HPDE6-E6E7 (cell line): ENCODE data around the gene SLC2A4RG.
A peak's percentile ranks its signal among the peaks of the same experiment; 100 is the strongest.

Experiments used
- DNase-seq: peaks from one replicate; pipeline ENCODE4 v3.0.0; 2011; ENCODE audit warnings: missing footprints; ENCODE audit errors: extremely low spot score

The SLC2A4RG gene, protein sequence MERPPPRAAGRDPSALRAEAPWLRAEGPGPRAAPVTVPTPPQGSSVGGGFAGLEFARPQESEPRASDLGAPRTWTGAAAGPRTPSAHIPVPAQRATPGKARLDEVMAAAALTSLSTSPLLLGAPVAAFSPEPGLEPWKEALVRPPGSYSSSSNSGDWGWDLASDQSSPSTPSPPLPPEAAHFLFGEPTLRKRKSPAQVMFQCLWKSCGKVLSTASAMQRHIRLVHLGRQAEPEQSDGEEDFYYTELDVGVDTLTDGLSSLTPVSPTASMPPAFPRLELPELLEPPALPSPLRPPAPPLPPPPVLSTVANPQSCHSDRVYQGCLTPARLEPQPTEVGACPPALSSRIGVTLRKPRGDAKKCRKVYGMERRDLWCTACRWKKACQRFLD

DNA sequence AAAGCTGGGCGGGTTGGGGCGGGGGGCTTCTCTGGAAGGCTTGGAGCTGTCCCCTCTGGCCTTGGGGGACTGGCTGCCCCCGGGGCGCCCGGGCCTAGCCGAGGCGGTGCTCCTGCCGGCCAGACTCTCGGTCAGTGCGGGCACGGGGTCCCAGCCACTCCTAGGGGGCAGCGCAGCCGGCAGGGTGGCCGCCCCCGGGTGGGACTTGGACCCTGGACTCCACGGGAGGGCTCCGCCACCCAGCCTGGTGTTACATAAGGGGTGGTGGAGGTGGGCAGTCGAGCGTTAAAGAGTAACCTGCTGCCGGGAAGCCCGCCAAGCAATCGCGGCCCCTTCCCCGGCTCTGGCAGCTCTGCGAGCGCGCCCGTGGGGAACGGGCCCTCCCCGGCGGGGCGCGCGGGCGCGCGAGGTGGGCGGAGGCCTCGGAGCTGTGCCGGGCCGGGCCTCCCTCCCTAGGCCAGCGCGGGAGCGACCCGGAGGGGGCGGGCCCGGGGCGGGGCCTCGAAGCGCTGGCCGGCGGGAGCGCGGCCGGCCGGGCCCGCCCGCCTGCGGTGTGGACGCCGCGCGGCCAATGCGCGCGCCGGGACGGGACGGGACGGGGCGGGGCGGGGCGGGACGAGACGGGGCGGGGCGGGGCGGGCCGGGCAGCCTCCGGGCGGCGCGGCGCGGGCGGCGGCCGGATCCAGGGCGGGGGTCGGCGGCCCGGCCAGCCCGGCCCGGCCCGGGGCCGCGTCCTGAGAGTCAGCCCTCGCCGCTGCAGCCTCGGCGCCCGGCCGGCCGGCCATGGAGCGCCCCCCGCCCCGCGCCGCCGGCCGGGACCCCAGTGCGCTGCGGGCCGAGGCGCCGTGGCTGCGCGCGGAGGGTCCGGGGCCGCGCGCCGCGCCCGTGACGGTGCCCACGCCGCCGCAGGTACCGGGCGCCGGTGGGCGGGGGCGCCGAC, at the start of gene SLC2A4RG:
Gene SLC2A4RG (plus strand): TSS at position 647 of the 940 bp plus-strand sequence. CDS start 137 bp downstream, at position 784.
- DNase-seq = peak; percentile 98

DNA sequence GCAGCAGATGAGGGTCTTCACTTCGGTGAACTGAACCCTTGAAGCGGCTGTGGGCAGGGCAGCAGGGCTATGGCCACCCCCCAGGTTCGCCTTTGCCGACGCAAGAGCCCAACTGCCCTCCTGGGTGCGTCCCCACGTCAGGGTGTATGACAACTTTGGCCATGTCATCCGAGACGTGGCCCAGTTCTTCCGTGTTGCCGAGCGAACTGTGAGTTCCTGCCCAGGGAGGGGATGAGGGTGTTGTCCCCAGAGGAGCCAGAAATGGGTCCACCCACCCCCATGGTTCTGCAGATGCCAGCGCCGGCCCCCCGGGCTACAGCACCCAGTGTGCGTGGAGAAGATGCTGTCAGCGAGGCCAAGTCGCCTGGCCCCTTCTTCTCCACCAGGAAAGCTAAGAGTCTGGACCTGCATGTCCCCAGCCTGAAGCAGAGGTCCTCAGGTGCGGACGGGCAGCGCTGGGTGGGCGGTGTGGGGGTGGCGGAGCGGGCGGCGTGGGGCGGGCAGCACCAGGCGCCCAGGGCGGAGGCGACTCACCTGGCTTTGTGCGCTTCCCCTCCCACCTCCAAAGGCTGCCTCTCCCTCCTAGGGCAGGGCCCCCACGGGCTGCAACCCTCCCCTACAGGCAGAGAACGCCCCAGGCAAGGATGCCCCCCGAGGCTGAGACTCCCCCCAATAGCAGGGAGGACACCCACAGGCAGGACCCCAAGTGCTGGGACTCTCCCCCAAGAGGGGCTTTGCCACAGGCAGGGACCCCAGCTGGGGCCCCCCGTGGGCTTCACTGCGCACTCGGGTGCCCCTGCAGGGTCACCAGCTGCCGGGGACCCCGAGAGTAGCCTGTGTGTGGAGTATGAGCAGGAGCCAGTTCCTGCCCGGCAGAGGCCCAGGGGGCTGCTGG, 49.3 kb upstream of the SLC2A4RG start:
- no peak for DNase-seq

DNA sequence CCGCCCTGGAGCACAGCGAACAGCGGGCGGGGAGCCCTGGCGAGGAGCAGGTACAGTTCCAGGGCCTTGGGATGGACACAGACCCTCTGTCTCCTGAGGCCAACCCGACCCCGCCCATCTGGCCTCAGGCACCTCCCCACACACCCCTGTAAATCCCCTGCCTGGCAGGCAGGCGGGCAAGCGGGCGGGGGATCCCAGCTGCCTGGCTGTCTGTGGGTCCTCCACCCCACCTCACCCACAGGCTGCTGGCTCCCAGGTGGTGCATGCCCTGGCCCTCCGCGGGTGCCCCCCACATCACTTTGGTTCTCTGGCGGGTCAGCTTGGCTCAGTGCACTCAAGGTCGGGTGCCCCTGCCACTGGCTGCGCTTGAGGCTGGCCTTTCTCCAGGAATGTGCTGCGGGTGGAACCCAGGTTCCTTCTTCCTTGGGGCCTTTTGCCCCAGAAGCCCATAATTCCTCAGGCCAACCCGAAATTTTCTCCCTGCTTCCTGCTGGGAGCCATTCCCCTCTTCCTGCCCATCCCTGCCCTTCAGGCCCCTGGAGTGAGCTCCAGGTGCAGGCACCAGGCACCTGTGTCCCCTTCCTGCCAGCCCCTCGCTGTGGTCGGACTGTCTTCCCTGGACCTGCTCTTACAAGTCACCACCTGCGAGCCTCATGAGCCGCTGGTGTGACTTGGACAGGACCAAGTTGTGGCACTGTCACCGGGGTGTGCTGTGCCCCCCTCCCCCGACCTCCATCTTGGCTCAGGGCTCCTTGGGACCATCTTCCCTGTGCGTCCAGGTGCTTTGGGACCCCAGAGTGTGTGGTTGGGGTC, 48.5 kb upstream of the SLC2A4RG start:
- DNase-seq = no peak

DNA sequence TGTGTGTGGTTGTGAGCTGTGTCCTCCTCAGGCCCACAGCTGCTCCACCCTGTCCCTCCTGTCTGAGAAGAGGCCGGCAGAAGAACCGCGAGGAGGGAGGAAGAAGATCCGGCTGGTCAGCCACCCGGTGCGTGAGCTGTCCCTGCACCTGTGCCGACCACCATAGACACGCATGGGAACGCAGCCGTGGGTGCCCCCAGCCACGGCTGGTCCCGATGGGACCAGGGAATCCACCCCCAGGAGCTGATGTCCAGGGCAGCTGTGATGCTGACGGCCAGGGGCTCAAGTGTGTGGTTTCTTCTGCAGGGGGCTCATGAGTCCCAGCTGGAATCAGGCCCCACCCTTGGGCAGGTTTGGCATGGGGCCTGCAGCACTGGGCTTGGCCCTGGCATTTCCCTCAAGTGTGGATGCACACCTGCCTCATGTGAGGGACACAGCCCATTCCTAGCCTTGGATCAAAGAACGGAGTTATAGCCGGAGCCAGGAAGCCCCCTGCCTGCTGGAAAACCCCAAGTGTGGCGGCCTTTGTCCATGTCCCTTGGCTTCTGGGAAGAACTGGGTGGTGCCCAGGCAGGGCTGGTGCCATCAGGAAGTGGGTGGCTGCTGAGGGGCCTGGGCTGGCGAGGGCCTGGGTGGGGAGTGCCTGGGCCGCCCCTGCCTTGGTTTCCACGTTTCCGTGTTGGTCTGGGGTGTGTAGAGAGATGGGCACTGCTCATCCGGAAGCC, 47.7 kb upstream of the SLC2A4RG start:
- no peak for DNase-seq

DNA sequence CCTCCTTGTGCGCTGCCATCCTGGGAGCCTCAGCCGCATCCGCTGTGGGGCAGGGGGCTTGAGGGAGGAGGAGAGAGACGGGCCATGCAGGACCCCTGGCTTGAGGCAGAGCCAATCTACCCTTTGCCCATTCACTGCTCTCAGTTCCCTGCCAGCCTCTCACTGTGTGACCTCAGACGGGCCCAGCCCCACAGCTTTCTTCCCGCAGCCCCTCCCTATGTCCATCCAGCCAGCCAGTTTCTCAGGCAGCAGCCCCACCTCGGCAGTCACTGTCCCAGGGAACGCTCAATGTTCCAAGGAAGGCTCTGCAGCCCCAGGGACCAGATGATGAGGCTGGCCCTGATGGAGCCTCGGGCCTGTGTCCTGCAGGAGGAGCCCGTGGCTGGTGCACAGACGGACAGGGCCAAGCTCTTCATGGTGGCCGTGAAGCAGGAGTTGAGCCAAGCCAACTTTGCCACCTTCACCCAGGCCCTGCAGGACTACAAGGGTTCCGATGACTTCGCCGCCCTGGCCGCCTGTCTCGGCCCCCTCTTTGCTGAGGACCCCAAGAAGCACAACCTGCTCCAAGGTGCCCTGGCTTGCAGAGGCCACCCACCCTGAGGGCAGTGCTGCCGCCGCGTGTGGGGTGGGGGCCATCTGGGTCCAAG, 47.0 kb upstream of the SLC2A4RG start:
- DNase-seq = no peak

DNA sequence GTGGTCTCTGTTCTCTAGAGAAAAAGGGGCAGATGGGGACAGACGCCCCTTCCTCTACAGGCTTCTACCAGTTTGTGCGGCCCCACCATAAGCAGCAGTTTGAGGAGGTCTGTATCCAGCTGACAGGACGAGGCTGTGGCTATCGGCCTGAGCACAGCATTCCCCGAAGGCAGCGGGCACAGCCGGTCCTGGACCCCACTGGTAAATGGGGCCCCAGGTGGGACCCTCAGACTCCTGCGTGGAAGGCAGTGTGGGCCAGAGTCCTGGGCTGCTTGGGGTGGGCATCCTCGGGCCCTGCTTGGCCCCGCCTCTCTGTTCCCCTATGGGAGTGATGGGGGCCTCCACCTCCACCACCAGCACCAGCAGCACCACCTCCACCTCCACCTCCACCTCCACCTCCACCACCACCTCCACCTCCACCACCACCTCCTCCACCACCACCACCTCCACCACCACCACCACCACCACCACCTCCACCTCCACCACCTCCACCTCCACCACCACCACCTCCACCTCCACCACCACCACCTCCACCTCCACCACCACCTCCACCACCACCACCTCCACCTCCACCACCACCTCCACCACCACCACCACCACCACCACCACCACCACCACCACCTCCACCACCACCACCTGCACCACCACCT, 46.4 kb upstream of the SLC2A4RG start:
- DNase-seq = no peak

DNA sequence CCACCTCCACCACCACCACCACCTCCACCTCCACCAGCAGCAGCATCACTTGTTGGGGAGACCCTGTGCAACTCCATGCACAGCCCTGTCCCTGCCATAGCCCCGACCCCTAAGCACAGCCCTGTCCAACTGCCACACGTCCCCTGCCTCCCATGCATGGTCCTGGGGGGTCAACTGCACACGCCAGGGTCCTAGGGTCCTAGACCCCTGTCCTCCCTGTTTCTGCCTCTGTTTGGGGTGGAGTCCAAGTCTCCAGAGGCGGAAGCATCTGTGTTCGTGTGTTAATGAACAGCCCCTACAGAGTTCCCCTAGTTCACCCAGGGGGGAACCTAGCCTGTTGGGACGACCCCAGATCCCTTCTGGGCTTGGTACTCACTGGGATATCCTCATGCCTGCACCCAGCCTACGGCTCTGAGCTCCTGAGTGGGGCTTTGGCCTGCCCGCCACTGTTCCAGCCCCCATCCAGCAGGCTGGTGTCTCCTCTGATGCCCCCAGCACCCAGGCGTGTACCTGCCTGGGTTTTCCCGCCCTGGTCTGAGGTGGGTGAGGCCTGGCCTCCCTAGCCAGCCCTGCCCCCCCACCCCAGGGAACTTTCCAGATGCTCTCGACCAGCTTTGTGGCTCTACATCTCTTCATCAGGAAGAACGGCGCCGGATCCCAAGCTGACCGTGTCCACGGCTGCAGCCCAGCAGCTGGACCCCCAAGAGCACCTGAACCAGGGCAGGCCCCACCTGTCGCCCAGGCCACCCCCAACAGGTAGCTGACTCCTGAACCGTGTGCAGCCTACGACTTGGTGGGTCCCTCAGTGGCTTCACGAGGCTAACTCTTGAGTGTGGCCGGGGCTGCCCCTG, 45.6 kb upstream of the SLC2A4RG start:
- no peak for DNase-seq

DNA sequence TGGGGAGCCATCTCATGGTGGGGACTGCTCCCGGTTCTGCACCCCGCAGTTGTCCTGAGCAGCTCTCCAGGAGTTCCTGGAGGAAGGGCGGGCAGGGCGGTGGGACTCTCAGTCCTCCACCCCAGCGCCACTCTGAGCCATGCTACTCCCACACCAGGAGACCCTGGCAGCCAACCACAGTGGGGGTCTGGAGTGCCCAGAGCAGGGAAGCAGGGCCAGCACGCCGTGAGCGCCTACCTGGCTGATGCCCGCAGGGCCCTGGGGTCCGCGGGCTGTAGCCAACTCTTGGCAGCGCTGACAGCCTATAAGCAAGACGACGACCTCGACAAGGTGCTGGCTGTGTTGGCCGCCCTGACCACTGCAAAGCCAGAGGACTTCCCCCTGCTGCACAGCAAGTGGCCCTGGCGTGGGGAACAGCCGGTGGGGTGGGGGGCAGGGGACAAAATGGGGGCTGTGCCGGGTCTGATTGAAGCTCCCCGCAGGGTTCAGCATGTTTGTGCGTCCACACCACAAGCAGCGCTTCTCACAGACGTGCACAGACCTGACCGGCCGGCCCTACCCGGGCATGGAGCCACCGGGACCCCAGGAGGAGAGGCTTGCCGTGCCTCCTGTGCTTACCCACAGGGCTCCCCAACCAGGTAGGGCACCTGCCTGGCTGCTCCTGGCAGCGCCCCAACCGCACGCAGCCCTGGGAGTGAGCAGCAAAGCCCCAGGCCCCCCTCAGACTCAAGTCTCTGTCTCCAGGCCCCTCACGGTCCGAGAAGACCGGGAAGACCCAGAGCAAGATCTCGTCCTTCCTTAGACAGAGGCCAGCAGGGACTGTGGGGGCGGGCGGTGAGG, 44.8 kb upstream of the SLC2A4RG start:
- DNase-seq = no peak

DNA sequence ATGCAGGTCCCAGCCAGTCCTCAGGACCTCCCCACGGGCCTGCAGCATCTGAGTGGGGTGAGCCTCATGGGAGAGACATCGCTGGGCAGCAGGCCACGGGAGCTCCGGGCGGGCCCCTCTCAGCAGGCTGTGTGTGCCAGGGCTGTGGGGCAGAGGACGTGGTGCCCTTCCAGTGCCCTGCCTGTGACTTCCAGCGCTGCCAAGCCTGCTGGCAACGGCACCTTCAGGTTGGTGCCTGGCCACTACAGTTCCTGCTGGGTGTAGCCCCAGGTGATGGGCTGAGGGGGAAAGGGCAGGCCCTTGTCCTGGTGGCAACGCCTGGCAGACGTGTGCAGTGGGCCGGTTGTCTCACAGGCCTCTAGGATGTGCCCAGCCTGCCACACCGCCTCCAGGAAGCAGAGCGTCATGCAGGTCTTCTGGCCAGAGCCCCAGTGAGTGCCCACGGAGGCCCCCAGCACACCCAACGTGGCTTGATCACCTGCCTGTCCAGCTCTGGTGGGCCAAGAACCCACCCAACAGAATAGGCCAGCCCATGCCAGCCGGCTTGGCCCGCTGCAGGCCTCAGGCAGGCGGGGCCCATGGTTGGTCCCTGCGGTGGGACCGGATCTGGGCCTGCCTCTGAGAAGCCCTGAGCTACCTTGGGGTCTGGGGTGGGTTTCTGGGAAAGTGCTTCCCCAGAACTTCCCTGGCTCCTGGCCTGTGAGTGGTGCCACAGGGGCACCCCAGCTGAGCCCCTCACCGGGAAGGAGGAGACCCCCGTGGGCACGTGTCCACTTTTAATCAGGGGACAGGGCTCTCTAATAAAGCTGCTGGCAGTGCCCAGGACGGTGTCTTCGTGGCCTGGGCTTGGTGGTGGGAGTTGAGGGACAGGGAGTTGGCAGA, 43.9 kb upstream of the SLC2A4RG start:
- DNase-seq = no peak

DNA sequence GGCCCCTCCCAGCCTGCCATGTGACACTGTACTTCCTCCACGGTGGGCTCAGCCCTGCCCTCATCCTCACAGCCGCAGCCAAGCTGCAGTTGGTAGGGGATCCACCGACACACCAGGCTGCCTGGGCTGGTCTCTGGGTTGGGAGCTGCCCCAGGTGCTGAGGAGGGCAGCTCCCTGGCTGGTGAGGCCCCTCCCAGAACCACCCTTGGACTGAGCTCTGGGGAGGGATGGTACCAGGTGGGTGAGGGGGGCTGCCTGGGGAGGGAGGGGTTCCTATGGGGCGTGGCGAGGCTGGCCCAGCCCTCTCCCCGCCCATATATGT, 43.3 kb upstream of the SLC2A4RG start:
- DNase-seq = no peak

DNA sequence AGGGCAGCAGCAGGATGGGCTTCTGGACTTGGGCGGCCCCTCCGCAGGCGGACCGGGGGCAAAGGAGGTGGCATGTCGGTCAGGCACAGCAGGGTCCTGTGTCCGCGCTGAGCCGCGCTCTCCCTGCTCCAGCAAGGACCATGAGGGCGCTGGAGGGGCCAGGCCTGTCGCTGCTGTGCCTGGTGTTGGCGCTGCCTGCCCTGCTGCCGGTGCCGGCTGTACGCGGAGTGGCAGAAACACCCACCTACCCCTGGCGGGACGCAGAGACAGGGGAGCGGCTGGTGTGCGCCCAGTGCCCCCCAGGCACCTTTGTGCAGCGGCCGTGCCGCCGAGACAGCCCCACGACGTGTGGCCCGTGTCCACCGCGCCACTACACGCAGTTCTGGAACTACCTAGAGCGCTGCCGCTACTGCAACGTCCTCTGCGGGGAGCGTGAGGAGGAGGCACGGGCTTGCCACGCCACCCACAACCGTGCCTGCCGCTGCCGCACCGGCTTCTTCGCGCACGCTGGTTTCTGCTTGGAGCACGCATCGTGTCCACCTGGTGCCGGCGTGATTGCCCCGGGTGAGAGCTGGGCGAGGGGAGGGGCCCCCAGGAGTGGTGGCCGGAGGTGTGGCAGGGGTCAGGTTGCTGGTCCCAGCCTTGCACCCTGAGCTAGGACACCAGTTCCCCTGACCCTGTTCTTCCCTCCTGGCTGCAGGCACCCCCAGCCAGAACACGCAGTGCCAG, 42.8 kb upstream of the SLC2A4RG start, which contains the start of gene TNFRSF6B:
Gene TNFRSF6B (plus strand): TSS at position 25 of the 729 bp plus-strand sequence. CDS start 116 bp downstream, at position 141.
- DNase-seq = no peak

DNA sequence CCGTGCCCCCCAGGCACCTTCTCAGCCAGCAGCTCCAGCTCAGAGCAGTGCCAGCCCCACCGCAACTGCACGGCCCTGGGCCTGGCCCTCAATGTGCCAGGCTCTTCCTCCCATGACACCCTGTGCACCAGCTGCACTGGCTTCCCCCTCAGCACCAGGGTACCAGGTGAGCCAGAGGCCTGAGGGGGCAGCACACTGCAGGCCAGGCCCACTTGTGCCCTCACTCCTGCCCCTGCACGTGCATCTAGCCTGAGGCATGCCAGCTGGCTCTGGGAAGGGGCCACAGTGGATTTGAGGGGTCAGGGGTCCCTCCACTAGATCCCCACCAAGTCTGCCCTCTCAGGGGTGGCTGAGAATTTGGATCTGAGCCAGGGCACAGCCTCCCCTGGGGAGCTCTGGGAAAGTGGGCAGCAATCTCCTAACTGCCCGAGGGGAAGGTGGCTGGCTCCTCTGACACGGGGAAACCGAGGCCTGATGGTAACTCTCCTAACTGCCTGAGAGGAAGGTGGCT, 42.2 kb upstream of the SLC2A4RG start:
- DNase-seq = no peak

DNA sequence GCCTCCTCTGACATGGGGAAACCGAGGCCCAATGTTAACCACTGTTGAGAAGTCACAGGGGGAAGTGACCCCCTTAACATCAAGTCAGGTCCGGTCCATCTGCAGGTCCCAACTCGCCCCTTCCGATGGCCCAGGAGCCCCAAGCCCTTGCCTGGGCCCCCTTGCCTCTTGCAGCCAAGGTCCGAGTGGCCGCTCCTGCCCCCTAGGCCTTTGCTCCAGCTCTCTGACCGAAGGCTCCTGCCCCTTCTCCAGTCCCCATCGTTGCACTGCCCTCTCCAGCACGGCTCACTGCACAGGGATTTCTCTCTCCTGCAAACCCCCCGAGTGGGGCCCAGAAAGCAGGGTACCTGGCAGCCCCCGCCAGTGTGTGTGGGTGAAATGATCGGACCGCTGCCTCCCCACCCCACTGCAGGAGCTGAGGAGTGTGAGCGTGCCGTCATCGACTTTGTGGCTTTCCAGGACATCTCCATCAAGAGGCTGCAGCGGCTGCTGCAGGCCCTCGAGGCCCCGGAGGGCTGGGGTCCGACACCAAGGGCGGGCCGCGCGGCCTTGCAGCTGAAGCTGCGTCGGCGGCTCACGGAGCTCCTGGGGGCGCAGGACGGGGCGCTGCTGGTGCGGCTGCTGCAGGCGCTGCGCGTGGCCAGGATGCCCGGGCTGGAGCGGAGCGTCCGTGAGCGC, 41.6 kb upstream of the SLC2A4RG start:
- DNase-seq = no peak

DNA sequence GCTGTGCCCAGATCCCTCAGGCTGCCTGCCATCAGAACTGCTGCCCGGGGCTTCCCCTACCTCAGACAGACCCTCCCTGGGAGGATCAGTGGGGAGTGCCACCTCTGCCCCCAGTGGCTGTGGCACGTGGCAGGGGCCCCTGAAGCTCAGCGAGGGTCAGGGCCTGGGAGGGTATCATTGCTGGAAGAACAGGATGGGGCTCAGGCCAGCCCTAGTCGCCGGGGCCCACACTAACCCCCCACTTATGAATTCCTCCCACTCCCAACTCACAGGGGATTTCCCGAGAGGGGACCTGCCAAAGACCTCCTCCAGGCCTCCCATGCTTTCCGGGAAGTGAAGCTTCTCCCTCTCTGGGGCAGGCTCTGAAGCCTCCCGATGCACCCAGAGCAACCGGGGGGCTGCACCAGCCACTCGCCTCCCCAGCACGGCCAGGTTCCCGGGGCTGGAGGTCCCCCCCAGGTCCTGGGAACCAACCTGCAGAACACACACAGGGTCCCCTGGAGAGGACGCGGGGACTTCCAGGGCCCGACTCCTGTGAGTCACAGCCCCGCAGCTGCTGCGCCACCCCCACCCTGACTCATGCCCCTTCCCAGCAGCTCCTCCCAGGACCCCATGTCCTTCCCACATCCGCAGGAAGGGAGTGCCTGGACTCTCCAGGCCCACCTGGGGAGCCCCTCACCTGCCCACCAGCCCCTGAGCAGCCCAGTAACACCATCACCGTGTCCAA, 40.7 kb upstream of the SLC2A4RG start:
- DNase-seq = peak; percentile 98
